Activated gamma-delta T cell treated with anti-CD3 and anti-CD28 coated beads, Interleukin-2, amount 50 U/mL, for 16 hours (primary cell): ENCODE measurements around the gene KATNBL1.
A peak's percentile ranks its signal among the peaks of the same experiment; 100 is the strongest.

ENCODE experiments used
- DNase-seq: peaks from one replicate; pipeline ENCODE4 v3.0.0-alpha.2; 2020; ENCODE audit warnings: low read depth

KATNBL1 gene

DNA sequence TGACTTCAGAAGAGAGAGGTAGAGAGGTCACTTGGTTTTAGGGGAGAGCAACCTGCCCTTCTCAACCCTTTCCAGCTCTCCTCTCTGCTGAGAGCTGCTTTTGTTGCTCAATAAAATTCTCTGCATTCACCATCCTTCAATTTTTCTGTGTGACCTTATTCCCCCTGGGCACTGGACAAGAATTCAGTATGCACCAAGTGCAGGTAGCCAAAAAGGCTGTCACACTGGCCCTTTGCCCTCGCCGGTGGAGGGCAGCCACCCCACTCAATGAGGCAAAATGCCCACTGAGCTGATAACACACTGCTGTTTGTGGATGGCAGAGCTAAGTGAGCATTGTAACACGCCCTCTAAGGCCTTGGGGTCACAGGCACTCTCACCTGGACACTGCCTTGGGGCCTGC lies 95.2 kb downstream of the KATNBL1 start:
- DNase-seq: no peak

DNA sequence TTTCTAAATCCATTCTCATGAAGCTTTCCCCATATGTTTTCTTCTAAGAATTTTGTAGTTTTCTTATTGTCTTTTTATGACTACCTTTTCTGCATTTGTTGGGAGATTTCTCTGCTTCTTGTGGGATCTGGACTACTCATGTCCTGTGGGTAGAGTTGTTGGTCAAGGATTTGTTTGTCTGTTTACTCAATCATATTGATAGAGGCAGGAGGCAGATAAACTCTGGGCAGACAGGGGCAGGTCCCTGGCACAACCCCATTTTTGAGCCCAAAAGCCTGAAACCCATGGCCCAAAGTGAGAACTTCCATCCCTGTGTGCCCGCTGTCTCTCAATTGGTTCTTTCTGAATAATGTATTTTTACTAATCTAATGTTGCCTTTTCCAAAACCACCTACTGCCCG lies 95.7 kb downstream of the KATNBL1 start:
- no peak for DNase-seq

DNA sequence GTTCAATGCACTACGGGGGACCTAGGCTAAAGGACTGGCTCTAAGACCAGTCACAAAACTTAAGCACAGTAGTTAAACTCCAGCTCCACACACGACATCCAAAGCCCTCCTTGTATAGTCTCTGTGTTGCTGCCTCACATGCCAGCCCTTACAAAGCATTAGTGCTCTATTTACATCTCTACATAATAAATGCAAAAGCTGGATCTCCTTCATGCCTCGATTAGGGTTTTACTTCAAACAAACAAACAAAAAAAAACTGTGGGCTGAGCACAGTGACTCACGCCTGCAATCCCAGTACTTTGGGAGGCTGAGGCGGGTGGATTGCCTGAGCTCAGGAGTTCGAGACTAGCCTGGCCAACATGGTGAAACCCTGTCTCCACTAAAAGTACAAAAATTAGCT lies 98.4 kb downstream of the KATNBL1 start:
- no peak for DNase-seq

DNA sequence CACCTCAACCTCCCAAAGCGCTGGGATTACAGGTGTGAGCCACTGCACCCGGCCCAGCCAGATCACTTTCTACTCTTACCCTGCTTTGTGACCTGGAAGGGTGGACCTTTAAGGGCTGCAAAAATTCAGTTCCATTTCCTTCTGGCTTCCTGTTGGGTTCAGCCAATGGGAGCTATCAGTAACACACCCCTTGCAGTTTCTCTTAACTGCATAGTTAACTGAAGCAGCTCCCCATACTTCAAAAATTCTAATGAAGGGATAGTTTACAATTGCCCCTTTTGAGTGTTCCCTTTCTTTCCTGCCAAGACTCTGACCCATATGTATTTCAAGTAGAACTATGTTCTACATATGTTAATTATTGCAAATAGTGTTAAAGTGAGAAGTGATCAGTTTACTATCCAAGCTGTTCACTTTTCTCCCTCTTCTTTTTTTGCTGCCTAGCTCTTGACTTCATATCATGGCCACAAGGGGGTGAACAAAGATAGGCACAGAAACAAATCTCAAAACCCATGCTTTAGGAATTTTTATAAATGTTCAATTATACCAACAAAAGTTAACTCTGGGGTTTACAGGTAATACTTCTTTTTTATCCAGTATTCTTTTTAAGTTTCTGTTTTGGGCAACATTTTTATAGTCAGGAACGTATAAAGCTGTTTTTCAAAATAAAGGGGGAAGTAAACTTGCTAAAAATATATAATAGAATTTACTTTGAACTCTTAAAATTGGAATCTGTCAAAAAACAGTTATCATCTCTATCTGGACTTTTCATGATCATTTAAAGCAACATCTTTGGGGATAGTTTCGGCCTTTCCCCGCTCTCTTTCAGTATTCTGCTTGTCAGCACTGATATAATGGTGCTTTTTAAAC lies 99.9 kb downstream of the KATNBL1 start:
- no peak for DNase-seq

- DNase-seq: no peak
Measured at GRCh38 chr15:34107315-34107714, 102.6 kb downstream of the KATNBL1 start.

GRCh38 chr15:34106423-34106822 lies 103.5 kb downstream of the KATNBL1 start:
- DNase-seq: no peak

DNA sequence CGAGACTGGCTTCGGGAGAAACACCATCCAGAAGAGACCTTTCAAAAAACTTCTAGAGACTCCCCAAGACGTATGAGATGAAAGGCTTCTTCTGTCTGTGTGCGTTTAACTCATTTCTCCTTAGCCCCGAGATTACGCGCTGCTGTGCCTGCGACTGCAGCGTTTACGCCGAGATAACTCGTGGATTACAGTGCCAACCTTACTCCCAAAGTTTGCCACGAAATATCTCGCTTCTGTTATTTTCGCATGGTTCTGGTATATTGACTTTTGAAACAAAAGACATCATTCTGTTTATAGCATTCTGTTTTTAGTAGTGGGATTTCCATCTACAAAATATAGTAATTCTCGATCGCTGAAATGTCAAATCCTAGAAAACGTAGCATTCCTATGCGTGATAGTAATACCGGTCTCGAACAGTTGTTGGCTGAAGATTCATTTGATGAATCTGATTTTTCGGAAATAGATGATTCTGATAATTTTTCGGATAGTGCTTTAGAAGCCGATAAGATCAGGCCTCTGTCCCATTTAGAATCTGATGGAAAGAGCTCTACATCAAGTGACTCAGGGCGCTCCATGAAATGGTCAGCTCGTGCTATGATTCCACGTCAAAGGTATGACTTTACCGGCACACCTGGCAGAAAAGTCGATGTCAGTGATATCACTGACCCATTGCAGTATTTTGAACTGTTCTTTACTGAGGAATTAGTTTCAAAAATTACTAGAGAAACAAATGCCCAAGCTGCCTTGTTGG lies 107.5 kb downstream of the KATNBL1 start:
- no peak for DNase-seq

DNA sequence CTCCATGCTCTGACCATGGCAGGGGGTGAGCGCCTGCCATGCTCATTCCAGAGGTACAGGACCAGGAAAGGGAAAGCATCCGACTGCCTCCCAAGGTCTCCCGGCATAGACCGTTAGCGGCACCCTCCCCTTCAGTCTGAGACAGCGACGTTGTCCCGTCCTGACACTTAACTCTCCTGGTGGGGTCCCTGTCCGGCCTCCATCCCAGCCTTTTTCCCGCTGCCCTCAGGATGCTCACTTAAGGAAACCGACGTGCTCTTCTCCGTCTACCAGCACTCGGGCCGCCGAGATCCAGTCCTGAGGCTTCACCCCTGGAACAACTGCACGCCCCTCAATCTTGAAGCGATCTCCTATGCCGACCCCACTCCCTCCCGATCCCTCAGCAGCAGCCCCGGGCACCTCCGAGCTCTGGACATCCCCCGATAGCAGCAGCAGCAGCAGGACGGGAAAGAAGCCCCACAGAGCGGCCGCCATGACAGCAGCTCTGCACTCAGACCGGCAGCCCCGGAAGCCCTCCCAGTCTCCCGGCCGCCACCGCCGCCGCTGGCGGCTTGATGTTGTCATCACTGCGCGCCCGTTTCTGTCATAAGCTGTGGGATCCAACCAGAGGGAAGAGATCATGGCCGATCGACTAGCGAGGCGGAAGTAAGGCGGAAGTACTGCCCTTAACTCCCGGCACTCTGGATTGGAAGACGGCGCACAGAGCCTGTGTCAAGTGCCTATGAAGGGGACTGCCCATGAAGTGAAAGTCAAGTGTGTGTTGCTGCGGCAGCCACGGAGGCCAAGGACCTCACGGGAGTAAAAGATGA lies 108.3 kb downstream of the KATNBL1 start, which contains the start of the genes EMC7 and PGBD4:
EMC7 (minus strand) TSS at position 497 of the 809 bp plus-strand sequence; CDS start at position 474, 23 bp downstream.
PGBD4 (plus strand) TSS at position 718 of the 809 bp plus-strand sequence. CDS start 449 bp downstream, outside the sequence.
- peak; percentile 98 for DNase-seq

DNA sequence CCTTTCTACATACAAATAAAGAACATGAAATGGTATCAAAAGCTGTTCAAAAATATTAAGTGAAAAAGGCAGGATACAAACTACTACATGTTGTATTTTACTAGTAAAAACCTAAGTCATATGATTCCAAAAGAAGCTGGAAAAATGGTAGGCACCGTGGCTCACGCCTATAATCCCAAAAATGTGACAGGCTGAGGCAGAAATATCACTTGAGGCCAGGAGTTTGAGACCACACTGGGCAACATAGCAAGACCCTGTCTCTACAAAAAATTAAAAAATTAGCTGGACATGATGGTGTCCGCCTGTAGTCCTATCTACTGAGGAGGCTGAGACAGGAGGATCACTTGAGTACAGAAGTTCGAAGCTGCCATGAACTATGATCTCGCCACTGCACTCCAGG lies 110.0 kb downstream of the KATNBL1 start:
- DNase-seq: no peak
